HG02885 (cell line): ENCODE results near the gene ZDHHC1.

Experiments
- ATAC-seq: cut with Tn5 transposase; IDR thresholded peaks from one replicate; pipeline ENCODE4 v1.9.1; 2021; ENCODE audit warnings: mild to moderate bottlenecking; ENCODE audit not compliant: unreplicated experiment, poor library complexity

The ZDHHC1 gene

GRCh38 chr16:67413978-67414911, 2.0 kb downstream of the ZDHHC1 start:
- ATAC-seq = no peak

GRCh38 chr16:67412294-67412693, 4.0 kb downstream of the ZDHHC1 start:
- no peak for ATAC-seq

- no peak for ATAC-seq
These were observed 4.9 kb downstream of the ZDHHC1 start for GRCh38 chr16:67411339-67411738.

GRCh38 chr16:67409631-67410030, 6.6 kb downstream of the ZDHHC1 start:
- no peak for ATAC-seq

GRCh38 chr16:67407788-67408452, 8.4 kb downstream of the ZDHHC1 start:
- no peak for ATAC-seq

- ATAC-seq = no peak
These were observed 9.0 kb downstream of the ZDHHC1 start for GRCh38 chr16:67407176-67407787.

- no peak for ATAC-seq
These were observed 9.9 kb downstream of the ZDHHC1 start for GRCh38 chr16:67406111-67406971.

- ATAC-seq = no peak
These were observed 10.9 kb downstream of the ZDHHC1 start for GRCh38 chr16:67405336-67405735.

- no peak for ATAC-seq
These were observed 11.5 kb downstream of the ZDHHC1 start for GRCh38 chr16:67404740-67405226.

- no peak for ATAC-seq
These were observed 12.2 kb downstream of the ZDHHC1 start for GRCh38 chr16:67403976-67404555.

GRCh38 chr16:67400901-67401300, 15.4 kb downstream of the ZDHHC1 start:
- no peak for ATAC-seq

GRCh38 chr16:67399749-67400704, 16.2 kb downstream of the ZDHHC1 start:
- peak; percentile 13 for ATAC-seq

- peak; percentile 60 for ATAC-seq
These were observed 17.0 kb downstream of the ZDHHC1 start for GRCh38 chr16:67399218-67399733.

- ATAC-seq = no peak
These were observed 17.6 kb downstream of the ZDHHC1 start for GRCh38 chr16:67398546-67399217.

- ATAC-seq = no peak
These were observed 18.3 kb downstream of the ZDHHC1 start for GRCh38 chr16:67397812-67398545.

GRCh38 chr16:67397036-67397801, 19.1 kb downstream of the ZDHHC1 start:
- ATAC-seq = no peak
